WERI-Rb-1 (cell line): ENCODE results near the gene AEBP1.
A peak's percentile ranks its signal among the peaks of the same experiment; 100 is the strongest.

Experiments
- DNase-seq: peaks from one replicate; pipeline ENCODE4 v3.0.0-alpha.2; 2020
- H3K27ac ChIP-seq: fragments of 250-450 bp; sonication (Bioruptor Pico); 2 replicates; pipeline ENCODE4 v1.5.1; 2020; ENCODE audit warnings: mild to moderate bottlenecking, moderate library complexity
- H3K27me3 ChIP-seq: fragments of 250-450 bp; sonication (Bioruptor Pico); 2 replicates; pipeline ENCODE4 v1.5.1; 2021; ENCODE audit warnings: mild to moderate bottlenecking, low read depth, moderate library complexity; ENCODE audit not compliant: insufficient read depth, severe bottlenecking
- H3K36me3 ChIP-seq: fragments of 250-450 bp; sonication (Bioruptor Pico); 2 replicates; pipeline ENCODE4 v1.5.1; 2020; ENCODE audit warnings: mild to moderate bottlenecking, moderate library complexity
- H3K4me3 ChIP-seq: 2 replicates; pipeline ENCODE4 v1.5.1; 2011; ENCODE audit warnings: low read depth, mild to moderate bottlenecking, control low read depth, low read length
- H3K9me3 ChIP-seq: fragments of 250-450 bp; sonication (Bioruptor Pico); 2 replicates; pipeline ENCODE4 v1.5.1; 2021; ENCODE audit warnings: mild to moderate bottlenecking, moderate library complexity; ENCODE audit not compliant: severe bottlenecking
- CTCF ChIP-seq: IDR thresholded peaks from 2 replicates; pipeline ENCODE4 v1.5.1; 2011; ENCODE audit warnings: low read depth, mild to moderate bottlenecking, control low read depth, inconsistent platforms, low read length

The AEBP1 gene

DNA sequence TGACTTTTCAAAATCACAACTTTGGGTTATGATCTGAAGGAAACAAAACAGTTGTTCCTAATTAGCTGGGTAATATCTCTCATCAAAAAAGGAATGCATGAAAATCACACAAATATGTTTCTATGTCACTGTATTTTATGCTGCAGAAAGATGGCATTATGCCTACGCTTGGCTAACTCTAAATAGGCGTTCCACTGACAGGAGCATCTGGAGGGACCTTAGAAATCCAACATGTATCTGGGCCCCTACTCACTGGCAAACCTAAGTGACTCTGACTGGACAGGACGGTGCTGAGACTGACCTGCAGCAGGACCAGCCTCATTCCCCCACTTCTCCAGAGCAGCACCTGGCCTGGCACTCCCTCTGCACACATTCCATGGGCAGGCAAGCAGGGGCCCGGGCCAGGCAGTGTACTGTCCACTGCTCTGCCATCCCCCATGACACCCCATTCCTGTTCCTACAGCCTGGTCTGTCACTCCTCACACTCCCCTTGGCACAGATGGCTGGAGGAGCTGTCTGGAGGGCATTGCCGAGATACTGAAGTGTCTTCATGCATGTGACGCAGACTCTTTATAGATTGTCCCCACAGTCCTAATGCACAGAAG, 39.6 kb downstream of the AEBP1 start:
- Histone ChIP-seq H3K27me3 (no peaks in the 10 kb centered on the region), H3K27ac (no peak overlapping the region), H3K36me3 (no peaks in the 10 kb centered on the region), H3K9me3 (no peaks in the 10 kb centered on the region), H3K4me3 (no peak overlapping the region)
- TF ChIP-seq CTCF = no peak
- peak; percentile 3 for DNase-seq

GRCh38 chr7:44144426-44144967, 40.4 kb downstream of the AEBP1 start:
- no peak overlapping the region; the same call in 1 of the 2 replicates for H3K27ac ChIP-seq
- H3K9me3 ChIP-seq = no peaks in the 10 kb centered on the region
- H3K27me3 ChIP-seq = no peaks in the 10 kb centered on the region
- no peak for TF ChIP-seq CTCF
- H3K4me3 ChIP-seq = no peak overlapping the region
- peak; percentile 3 for DNase-seq
- H3K36me3 ChIP-seq = no peaks in the 10 kb centered on the region

DNA sequence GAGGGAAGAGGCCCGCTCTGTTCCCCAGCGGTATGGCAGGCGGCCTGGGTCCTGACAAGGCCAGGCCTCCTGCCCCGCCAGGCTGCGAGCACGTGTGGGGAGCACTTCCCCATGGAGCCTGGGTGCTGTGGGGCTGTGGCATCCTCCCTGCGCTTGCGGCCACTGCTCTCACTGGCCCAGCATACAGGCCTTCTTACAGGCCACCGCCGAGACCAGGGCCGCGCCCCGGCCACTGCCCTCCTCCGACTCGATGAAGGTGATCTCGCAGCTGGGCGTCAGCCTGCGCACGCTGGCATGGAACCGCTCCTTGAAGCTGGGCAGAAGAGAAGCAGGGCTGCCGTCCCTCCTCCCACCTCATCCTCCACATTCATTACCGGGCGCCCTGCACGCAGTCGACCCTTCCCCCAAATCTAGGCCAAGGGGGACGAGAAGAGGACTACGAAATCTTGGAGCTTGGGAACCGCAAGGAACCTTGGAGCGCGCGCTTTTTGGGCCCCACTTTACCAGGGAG, 40.9 kb downstream of the AEBP1 start:
- no peak for TF ChIP-seq CTCF
- no peak overlapping the region for H3K4me3 ChIP-seq

DNA sequence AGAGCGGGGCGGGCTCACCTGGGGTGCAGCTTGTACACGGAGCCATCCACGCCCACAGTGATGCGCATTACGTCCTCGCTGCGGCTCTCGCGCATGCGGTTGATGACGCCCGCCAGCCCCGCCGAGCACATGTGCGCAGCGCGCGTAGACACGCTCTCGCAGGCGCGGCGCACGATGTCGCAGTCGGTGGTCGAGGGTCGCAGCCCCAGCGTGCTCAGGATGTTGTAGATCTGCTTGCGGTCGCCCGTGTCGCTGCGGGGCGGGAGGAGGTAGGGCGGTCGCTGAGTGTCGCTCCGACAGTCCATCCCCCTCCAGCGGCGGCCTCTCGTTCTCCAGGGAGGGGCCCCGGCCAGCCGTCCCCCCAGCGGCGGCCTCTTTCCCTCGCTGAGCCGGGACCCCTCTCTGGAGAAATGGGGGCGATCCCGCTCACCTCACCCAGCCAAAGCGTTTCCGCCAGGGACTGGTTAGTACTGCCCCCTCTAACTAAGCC, 41.4 kb downstream of the AEBP1 start:
- no peaks in the 10 kb centered on the region for H3K27me3 ChIP-seq
- no peaks in the 10 kb centered on the region for H3K36me3 ChIP-seq
- no peak overlapping the region for H3K4me3 ChIP-seq
- peak overlapping the region; percentile 57 for H3K27ac ChIP-seq
- DNase-seq = no peak
- no peak for TF ChIP-seq CTCF
- no peaks in the 10 kb centered on the region for H3K9me3 ChIP-seq

More for the DNA sequence above, 40.9 kb downstream of the AEBP1 start:
- Histone ChIP-seq H3K9me3 (no peaks in the 10 kb centered on the region), H3K27ac (peak overlapping the region; percentile 57), H3K36me3 (no peaks in the 10 kb centered on the region), H3K27me3 (no peaks in the 10 kb centered on the region)
- DNase-seq = peak; percentile 5

DNA sequence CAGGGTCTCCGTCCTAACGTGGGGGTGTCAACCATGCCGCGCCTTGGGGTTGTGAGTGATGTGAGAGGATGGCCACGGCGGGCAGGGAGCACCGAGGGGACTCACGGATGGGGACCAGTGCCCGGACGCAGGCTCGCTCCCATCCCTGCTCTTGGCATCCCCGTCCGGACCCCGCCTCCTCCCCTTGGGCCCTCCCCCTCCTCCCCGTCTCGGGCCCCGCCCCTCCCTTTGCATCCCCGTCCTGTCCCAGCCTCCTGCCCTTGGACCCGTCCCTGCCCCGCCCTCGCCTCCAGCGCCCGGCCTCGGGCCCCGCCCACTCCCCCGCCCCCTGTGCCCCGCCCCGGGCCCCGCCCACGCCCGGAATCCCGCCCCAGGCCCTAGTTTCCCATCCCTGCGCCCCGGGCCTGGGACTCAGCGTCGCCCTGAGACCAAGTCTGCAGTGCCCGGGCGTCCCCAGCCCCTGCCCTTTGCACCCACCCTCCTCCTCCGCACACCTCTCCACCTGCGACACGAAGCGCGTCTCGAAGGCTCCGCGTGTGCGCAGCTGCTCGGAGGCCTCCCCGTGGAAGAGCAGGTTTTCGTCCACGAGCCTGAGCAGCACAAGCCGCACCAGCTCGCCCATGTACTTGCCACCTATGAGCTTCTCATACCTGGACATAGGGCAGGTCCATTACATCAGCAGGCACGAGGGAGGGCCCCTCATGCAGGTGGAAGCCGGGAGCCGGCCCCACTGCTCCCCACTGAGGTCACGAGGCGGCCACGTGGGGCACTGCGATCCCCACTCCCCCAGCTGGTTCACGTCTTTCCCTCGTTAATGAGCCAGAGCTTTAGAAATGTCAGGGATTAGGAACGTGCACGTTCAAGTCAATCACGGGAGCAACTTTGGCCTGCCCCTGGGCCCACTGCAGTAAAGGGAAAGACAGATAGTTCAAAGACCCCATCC, 42.1 kb downstream of the AEBP1 start:
- peak; percentile 68 for DNase-seq
- Histone ChIP-seq H3K9me3 (no peaks in the 10 kb centered on the region), H3K27me3 (no peaks in the 10 kb centered on the region), H3K27ac (peak overlapping the region; percentile 93), H3K36me3 (no peaks in the 10 kb centered on the region), H3K4me3 (no peak overlapping the region)
- no peak for TF ChIP-seq CTCF
